Medulla oblongata (tissue), 1 donor: ENCODE results near the gene CTTN.

Experiments
- DNase-seq: peaks from one replicate; pipeline ENCODE4 v3.0.0-alpha.2; 2015; ENCODE audit errors: extremely low spot score

The CTTN gene

GRCh38 chr11:70428701-70429427 is 30.5 kb downstream of the CTTN start:
- no peak for DNase-seq

- DNase-seq, result no peak
These were observed 31.0 kb downstream of the CTTN start for GRCh38 chr11:70429428-70429705.

- DNase-seq, result no peak
These were observed 31.6 kb downstream of the CTTN start for GRCh38 chr11:70429724-70430521.

DNA sequence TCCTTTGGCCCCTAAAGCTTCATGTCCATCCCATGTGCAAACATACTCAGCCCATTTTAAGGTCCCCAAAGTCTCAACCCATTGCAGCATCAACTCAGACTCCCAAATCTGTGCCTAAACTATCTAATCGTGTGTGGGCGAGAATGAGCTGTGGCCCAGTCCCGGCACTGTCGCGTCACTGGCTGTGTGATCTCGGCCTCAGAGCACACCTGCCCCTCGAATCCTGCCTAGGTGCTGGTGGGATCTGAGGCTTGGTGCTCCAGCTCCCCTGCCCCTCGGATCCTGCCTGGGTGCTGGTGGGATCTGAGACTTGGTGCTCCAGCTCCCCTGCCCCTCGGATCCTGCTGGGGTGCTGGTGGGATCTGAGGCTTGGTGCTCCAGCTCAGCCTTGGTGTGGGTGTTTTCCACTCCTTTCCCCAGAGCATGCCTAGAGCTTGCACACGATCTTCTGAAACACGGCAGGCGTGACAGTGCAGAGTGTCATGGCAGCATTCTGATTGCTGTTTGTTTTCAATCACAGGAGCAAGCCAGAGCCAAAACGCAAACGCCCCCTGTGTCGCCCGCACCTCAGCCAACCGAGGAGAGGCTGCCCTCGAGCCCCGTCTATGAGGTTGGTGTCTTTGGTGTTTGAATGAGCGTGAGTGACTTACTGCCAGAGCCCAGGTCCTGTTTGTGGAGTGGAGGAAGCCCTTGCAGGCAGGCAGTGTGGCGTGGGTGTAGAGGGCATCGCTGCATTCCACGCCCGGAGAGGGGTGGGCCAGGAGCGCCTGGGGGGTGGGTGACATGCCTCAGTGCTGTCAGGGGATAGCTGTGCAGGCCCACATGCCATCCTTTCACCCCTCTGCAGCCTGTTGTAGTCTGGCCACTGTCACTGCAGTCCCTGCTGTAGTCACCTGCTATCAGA is 32.6 kb downstream of the CTTN start:
- no peak for DNase-seq

DNA sequence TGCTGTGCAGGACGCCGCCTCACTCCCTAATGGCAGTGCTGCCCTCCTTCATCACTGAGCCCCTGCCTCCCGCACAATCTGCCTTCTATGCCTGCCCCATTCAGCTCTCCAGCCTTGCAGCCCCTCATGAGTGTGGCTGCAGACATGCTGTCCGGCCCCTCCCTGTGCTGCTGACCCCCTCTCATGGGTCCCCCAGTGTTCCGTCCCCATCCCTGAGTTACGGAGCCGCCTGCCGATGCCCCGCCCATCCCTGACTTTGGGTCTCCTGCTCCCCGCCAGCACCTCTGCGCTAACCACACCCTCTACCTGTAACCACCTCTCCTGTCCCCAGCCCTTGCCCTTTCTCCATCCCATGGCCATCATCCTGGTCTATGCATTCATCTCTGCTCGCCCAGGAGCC is 33.3 kb downstream of the CTTN start:
- DNase-seq, result no peak

GRCh38 chr11:70432065-70432464 is 33.7 kb downstream of the CTTN start:
- DNase-seq, result no peak

DNA sequence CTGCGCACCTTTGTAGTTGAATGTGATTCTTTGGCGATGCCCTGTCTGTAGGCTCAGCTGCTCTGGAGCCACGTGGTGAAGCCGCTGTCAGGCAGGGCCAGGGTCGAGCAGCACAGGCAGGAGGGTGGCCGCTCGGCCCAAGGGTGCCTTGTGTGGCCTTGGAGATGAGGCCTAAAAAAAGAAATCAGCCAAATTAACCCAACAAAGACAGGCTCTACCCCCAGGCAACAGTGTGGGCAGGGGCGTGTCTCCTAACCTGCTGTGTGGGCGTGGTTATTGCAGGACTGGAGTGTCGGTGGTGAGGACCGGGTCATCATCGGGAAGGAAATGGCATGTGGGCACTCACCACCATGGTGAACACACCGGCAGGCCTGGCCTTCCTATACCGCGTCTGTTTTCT is 34.3 kb downstream of the CTTN start:
- no peak for DNase-seq

DNA sequence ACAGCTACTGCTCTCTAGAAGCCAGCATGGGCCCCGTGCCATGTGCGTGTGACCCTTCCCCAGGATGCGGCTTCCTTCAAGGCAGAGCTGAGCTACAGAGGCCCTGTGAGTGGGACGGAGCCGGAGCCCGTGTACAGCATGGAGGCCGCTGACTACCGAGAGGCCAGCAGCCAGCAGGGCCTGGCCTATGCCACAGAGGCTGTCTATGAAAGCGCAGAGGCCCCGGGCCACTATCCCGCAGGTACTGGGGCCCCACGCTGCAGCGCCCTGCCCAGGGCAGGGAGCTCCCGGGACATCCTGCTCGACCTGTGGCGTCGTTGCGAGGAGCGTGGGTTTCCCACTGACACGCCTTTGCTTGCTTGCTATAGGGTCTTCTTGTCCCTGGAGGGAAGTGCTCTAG is 34.7 kb downstream of the CTTN start:
- DNase-seq, result no peak

- DNase-seq, result no peak
These were observed 35.2 kb downstream of the CTTN start for GRCh38 chr11:70433526-70433925.

DNA sequence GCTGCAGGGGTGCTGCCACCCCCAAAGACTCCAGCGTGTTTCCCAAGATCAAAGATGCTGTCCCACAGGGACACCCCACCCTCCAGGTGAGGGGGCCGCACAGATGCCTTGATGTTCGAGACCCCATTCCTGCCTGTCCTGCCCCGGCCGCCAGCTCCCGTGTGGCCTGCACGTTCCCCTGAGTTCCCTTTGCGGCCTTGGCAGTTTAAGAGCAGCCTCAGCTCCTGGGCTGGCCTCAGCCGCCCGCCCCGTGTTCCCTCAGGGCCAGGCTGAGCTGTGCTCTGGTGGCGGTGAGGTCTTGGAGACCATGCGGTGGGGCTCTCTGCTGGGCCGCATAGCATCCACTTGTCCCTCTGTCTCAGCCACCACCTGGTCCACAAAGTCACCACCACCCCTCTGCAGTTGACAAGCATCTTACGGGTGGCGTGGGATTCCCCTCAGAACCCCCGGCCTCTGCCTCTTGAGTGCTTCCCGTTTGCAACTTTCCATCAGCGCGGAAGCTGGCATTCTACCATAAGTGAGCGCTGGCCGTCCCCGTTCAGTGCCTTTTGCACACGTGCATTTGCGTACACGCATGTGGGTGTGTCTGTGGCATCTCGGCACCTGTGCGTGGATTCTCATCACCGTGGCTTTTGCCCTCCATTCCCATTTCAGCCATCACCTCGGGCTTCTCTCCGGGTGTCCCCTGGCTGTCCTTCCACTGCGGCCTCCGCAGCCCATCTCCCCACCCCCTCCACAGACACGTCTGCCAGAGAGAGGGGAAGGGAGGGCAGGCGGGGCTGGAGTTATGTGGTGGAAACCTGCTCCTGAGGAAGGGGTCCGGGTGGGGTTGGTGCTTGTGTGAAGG is 35.9 kb downstream of the CTTN start:
- no peak for DNase-seq

DNA sequence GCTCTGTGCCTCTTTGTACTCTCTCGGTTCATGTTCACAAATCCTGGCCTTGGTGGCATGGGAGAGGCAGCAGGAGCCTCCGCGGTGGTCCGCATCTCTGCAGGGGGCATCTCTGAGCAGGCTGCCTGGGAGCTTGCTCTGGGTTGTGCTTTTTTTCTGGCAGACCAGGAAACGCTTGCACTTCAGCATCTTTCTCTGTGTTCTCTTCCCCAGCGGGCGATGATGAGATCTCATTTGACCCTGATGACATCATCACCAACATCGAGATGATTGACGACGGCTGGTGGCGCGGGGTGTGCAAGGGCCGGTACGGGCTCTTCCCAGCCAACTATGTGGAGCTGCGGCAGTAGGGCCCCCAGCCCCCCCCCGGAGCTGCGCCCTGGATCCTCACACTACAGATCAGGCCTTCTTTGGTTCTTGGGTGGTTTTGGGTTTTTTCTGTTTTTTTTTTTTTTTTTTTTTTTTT is 36.5 kb downstream of the CTTN start:
- no peak for DNase-seq

- DNase-seq, result no peak
These were observed 37.0 kb downstream of the CTTN start for GRCh38 chr11:70435361-70435760.

- no peak for DNase-seq
These were observed 37.6 kb downstream of the CTTN start for GRCh38 chr11:70435765-70436500.

GRCh38 chr11:70436501-70436860 is 38.2 kb downstream of the CTTN start:
- DNase-seq, result no peak

- no peak for DNase-seq
These were observed 38.9 kb downstream of the CTTN start for GRCh38 chr11:70437111-70437784.

DNA sequence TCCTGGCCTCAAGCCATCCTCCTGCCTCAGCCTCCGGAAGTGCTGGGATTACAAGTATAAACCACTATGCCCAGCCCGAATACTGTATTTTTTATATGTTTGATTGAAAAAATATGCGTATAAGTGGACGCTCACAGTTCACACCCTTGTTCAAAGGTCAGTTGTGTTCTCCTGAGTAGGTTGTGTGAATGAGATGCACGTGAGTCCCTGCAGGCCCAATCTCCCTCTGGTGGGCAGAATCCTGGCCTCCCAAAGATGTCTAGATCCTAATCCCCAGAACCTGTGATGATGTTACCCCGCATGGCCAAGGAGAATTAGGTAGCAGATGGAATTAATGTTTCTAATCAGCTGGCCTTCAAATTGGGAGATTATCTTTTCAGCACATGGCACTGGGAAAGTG is 41.9 kb downstream of the CTTN start:
- no peak for DNase-seq

DNA sequence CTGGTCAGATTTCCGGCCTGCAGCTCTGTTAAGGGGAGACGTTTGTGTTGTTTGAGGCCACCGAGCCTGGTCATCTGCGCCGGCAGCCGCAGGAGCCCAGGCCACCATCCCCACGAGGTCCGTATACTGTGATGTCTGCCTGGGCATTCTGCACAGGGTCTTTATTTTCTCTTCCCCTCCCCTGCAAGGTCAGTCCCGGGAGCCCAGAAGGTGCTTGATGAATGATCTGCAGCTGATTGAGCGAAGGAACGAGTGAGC is 45.4 kb downstream of the CTTN start:
- no peak for DNase-seq

DNA sequence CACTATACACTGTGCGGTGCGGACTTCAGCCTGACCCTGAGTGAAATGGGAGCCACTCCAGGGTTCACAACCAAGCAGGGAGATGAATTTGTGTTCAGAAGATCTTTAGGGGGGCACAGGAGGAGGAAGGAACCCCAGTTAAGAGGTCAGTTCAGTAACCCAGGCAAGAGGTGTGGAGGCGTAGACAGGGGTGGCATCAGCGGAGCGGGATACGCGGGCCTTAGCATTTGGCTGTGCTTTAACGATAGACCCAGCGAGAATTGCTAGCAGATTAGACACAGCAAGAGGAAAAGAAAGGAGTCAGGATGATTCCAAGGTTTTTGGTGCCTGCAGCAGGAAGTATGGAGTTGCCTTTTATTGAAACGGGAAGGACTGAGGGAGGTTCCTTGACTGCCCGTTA is 46.8 kb downstream of the CTTN start:
- no peak for DNase-seq

GRCh38 chr11:70445605-70446004 is 47.3 kb downstream of the CTTN start:
- no peak for DNase-seq

DNA sequence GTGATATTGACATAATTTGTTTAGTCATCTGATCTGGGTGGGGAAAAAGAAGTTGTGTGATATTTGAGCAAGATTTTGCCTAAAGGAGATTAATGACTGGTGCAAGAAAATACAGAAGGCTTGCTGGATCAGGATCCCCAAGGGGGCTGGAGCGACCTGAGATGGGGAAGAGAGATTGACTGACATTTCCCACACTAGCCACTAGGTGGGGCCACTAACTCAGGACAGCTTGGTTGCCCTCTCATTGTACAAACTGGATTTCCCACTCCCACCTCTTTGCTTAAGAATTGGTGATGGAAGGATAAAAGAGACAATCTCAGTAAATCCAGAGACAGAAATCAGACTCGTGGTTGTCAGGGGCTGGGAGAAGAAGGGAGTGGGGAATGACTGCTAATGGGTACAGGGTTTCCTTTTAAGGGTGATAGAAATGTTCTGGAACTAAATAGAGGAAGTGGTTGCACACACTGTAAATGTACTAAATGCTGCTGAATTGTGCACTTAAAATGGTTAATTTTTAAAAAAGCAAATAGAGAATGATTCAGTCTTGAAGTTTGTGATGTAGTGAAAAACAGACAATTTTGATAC is 50.7 kb downstream of the CTTN start:
- DNase-seq, result no peak
